Thyroid gland (tissue), 4 donors: Measurements from ENCODE around the gene B4GAT1.

Experiments
- CTCF ChIP-seq, 6 experiments: fragments of 200-600 bp in 3 of 6; fragments of 450-650 bp in 3 of 6; sonication (generic) in 3 of 6; IDR thresholded peaks; one replicate each; pipeline ENCODE4 v1.5.1; 2016 to 2019; ENCODE audit warnings: antibody characterized with exemption in 6 of 6, mild to moderate bottlenecking in 2 of 6, inconsistent platforms in 1 of 6, moderate library complexity in 1 of 6
- POLR2A ChIP-seq, 2 donors: fragments of 450-650 bp; IDR thresholded peaks; one replicate each; pipeline ENCODE4 v1.6.1; 2017; ENCODE audit warnings: antibody characterized with exemption in 2 of 2, mild to moderate bottlenecking in 2 of 2, moderate library complexity in 1 of 2

DNA sequence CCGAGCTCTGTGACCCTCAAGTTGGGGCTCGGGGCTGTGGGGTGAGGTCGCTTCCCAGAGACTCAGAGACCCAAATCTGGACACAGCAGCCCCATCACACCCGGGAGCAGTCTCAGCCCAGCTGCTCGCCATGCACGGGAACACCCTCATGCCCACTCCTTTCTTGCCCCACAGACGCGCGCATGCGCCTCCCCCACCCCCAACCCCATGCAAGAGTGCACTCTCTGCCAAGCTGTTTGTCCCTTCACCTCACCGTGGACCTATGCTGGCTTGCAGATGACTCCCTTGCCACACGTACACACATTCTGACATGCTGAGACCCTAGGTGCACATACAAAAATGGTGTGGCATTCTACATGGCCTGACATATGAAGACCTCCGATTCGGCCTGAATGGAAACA is 30.1 kb downstream of the B4GAT1 start:
- no peak for TF ChIP-seq CTCF (IDR thresholded peaks at IDR 0.05)
- TF ChIP-seq POLR2A (IDR thresholded peaks at IDR 0.05), result no peak
